Gastrocnemius medialis (tissue), 4 donors: ENCODE measurements around the gene PML.

Experiments used
- POLR2A ChIP-seq, 2 donors: fragments of 450-650 bp; IDR thresholded peaks; one replicate each; pipeline ENCODE4 v1.6.1; 2017; ENCODE audit warnings: antibody characterized with exemption in 2 of 2, mild to moderate bottlenecking in 2 of 2, moderate library complexity in 2 of 2
- TF ChIP-seq, protein P1 (sequence below), 5 experiments: fragments of 450-650 bp in 3 of 5; fragments of 200-600 bp in 2 of 5; sonication (generic) in 2 of 5; IDR thresholded peaks in 4 of 5; conservative IDR thresholded peaks in 1 of 5; 1 replicate in 4 of 5; 2 replicates in 1 of 5; pipeline ENCODE4 v1.5.1; 2016 to 2019; ENCODE audit warnings: antibody characterized with exemption in 5 of 5, mild to moderate bottlenecking in 3 of 5, moderate library complexity in 3 of 5

- TF ChIP-seq, protein P1, sequence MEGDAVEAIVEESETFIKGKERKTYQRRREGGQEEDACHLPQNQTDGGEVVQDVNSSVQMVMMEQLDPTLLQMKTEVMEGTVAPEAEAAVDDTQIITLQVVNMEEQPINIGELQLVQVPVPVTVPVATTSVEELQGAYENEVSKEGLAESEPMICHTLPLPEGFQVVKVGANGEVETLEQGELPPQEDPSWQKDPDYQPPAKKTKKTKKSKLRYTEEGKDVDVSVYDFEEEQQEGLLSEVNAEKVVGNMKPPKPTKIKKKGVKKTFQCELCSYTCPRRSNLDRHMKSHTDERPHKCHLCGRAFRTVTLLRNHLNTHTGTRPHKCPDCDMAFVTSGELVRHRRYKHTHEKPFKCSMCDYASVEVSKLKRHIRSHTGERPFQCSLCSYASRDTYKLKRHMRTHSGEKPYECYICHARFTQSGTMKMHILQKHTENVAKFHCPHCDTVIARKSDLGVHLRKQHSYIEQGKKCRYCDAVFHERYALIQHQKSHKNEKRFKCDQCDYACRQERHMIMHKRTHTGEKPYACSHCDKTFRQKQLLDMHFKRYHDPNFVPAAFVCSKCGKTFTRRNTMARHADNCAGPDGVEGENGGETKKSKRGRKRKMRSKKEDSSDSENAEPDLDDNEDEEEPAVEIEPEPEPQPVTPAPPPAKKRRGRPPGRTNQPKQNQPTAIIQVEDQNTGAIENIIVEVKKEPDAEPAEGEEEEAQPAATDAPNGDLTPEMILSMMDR (IDR thresholded peaks at IDR 0.05 in 4 of 5, conservative IDR thresholded peaks at IDR 0.05 in 1 of 5), result no peak
- TF ChIP-seq POLR2A (IDR thresholded peaks at IDR 0.05), result no peak
These were observed 48.3 kb upstream of the PML start for GRCh38 chr15:73946046-73946721.
